ENCODE data around the gene NTF3. TPM values are rescaled to one million over a fixed set of nuclear protein-coding genes. Genes with fewer than 3 reads are reported as not detected.

Gene NTF3
- total RNA-seq, 2 donors from 2014 or later: 0.71 to 4.1 TPM

DNA sequence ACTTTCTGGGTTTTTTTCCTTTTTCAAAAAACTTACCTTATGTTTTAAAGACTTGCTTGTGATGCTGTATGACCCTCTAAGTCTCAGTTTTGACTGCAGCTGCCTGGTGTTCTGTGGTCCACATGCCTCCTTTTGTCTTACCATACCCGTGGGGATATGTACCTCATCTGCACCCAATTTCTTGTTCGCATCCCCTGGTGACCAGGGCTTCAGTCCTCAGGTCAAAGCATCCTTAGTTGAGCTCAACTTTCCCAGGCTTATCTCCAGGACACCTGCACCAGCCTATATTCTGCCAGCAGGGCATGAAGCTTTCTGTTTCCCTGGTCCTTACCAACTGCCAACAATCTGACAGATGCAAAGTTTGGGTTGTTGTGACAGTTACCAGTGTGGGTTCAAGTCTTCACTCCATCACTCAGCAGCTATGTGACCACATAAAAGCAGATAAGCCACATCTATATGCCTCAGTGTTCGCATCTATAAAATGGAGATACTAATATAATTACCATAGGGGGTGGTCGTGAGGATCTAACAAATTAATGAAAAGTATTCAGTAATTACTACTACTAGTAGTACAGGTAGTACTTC is 94.0 kb downstream of the NTF3 start:
- WGBS, 2 experiments (ENCODE audit: insufficient coverage in 1 of 2, insufficient read length in 1 of 2): 80 to 94% methylated on average over 1 to 2 of the region's 4 CpGs
- Mint-ChIP-seq H3K9me3 (no peaks in the 10 kb centered on the region), H3K36me3 (ENCODE audit: low read depth) (no peaks in the 10 kb centered on the region), H3K27me3 (ENCODE audit: insufficient read depth) (peaks cover 10% of the 10 kb centered on the region), H3K4me3 (no peak overlapping the region), H3K27ac (no peak overlapping the region), H3K4me1 (no peaks in the 10 kb centered on the region)
- H3K4me1 ChIP-seq (ENCODE audit: control insufficient read depth, insufficient read depth, low read length): no peaks in the 10 kb centered on the region
- TF ChIP-seq, protein P1, sequence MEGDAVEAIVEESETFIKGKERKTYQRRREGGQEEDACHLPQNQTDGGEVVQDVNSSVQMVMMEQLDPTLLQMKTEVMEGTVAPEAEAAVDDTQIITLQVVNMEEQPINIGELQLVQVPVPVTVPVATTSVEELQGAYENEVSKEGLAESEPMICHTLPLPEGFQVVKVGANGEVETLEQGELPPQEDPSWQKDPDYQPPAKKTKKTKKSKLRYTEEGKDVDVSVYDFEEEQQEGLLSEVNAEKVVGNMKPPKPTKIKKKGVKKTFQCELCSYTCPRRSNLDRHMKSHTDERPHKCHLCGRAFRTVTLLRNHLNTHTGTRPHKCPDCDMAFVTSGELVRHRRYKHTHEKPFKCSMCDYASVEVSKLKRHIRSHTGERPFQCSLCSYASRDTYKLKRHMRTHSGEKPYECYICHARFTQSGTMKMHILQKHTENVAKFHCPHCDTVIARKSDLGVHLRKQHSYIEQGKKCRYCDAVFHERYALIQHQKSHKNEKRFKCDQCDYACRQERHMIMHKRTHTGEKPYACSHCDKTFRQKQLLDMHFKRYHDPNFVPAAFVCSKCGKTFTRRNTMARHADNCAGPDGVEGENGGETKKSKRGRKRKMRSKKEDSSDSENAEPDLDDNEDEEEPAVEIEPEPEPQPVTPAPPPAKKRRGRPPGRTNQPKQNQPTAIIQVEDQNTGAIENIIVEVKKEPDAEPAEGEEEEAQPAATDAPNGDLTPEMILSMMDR (conservative IDR thresholded peaks at IDR 0.05): peak; percentile 42
- H3K27ac ChIP-seq (ENCODE audit: low read depth, low read length): no peak overlapping the region
- no peaks in the 10 kb centered on the region for H3K9me3 ChIP-seq (ENCODE audit: control insufficient read depth, low read length)
- no peaks in the 10 kb centered on the region for H3K27me3 ChIP-seq (ENCODE audit: control insufficient read depth, insufficient read depth, low read length, poor library complexity, severe bottlenecking)
- DNase-seq: peak; percentile 29
- no peaks in the 10 kb centered on the region for H3K36me3 ChIP-seq (ENCODE audit: control insufficient read depth, insufficient read depth, low read length)
- no peak overlapping the region for H3K9ac ChIP-seq (ENCODE audit: extremely low read depth, low read length, poor library complexity, severe bottlenecking)
- no peak overlapping the region for H3K4me3 ChIP-seq (ENCODE audit: low read length)

DNA sequence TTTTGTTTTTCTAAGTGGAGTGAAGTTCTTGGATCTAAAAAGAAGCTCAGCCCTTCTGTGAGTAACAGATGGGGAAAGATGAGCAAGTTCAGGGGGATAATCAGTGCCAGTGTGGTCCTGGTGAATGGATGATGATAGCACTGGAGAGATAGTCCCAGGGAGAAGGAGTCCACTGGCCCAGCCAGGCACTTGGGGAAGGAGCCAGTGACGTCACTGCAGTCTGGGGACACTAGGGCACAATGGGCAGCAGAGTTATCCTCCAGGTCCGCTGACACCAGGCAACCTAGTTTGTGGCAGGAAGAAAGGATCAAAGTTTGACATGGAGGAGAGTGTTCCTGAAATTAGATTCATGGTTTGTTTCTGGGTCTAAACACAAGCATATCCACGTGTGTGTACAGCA is 101.5 kb downstream of the NTF3 start:
- peak; percentile 30 for DNase-seq
- Mint-ChIP-seq H3K36me3 (ENCODE audit: low read depth) (no peaks in the 10 kb centered on the region), H3K27ac (no peak overlapping the region), H3K4me3 (no peak overlapping the region), H3K27me3 (ENCODE audit: insufficient read depth) (peaks cover 32% of the 10 kb centered on the region), H3K9me3 (peaks cover under 1% of the 10 kb centered on the region), H3K4me1 (peaks cover 16% of the 10 kb centered on the region)
- Histone ChIP-seq H3K9me3 (ENCODE audit: control insufficient read depth, low read length) (no peaks in the 10 kb centered on the region), H3K9ac (ENCODE audit: extremely low read depth, low read length, poor library complexity, severe bottlenecking) (no peak overlapping the region), H3K27ac (ENCODE audit: low read depth, low read length) (no peak overlapping the region), H3K27me3 (ENCODE audit: control insufficient read depth, insufficient read depth, low read length, poor library complexity, severe bottlenecking) (no peaks in the 10 kb centered on the region), H3K4me1 (ENCODE audit: control insufficient read depth, insufficient read depth, low read length) (no peaks in the 10 kb centered on the region), H3K4me3 (ENCODE audit: low read length) (no peak overlapping the region), H3K36me3 (ENCODE audit: control insufficient read depth, insufficient read depth, low read length) (no peaks in the 10 kb centered on the region)
- 50 to 60% methylated on average over 2 to 3 of the region's 3 CpGs for WGBS, 2 experiments (ENCODE audit: insufficient coverage in 1 of 2, insufficient read length in 1 of 2)
- TF ChIP-seq, protein P1 (conservative IDR thresholded peaks at IDR 0.05): no peak

DNA sequence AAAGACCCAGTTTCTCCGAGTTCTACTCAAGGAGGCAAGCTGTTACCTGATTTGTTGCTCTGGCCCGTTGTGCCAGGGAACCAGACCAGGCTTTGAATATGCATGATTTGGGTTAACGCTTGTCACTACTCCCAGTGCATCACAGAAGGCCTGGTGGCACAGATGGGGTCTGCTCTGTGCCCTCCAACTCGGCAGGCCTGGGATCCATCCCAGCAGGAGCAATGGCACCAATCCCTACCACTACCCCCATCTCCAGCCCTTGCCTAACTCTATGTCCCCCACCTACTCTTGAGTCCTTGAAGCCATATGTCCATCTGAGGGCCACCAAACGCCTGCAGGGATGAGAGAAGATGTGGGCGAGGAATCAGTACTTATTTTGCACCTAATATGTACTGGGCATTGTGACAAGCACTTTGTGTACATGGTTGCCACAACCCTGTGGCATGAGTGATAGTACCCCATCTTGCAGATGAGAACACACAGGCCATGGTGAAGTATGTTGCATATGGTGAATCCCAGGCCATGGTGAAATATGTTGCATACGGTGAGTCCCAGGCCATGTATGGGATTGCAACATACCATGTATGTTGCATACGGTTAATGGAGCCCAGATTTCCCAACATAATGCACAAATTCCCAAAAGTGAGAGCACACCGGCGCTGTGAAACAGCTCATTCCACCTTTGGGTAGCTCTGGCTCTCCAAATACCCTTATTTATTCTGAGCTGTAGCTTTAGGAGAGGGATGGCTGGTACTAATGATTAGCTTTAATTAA is 102.7 kb downstream of the NTF3 start:
- TF ChIP-seq, protein P1 (conservative IDR thresholded peaks at IDR 0.05): no peak
- H3K4me3 Mint-ChIP-seq: no peak overlapping the region
- peaks cover 2% of the 10 kb centered on the region for H3K9me3 Mint-ChIP-seq
- peak; percentile 12 for DNase-seq
- WGBS, 2 experiments (ENCODE audit: insufficient coverage in 1 of 2, insufficient read length in 1 of 2): 89 to 91% methylated on average over 6 to 10 of the region's 10 CpGs
- H3K4me3 ChIP-seq (ENCODE audit: low read length): no peak overlapping the region
- H3K4me1 ChIP-seq (ENCODE audit: control insufficient read depth, insufficient read depth, low read length): no peaks in the 10 kb centered on the region
- H3K9me3 ChIP-seq (ENCODE audit: control insufficient read depth, low read length): no peaks in the 10 kb centered on the region
- peaks cover 16% of the 10 kb centered on the region for H3K4me1 Mint-ChIP-seq
- H3K9ac ChIP-seq (ENCODE audit: extremely low read depth, low read length, poor library complexity, severe bottlenecking): no peak overlapping the region
- H3K36me3 ChIP-seq (ENCODE audit: control insufficient read depth, insufficient read depth, low read length): no peaks in the 10 kb centered on the region
- H3K27ac ChIP-seq (ENCODE audit: low read depth, low read length): no peak overlapping the region
- no peaks in the 10 kb centered on the region for H3K36me3 Mint-ChIP-seq (ENCODE audit: low read depth)
- H3K27me3 Mint-ChIP-seq (ENCODE audit: insufficient read depth): peaks cover 45% of the 10 kb centered on the region
- H3K27ac Mint-ChIP-seq: no peak overlapping the region
- no peaks in the 10 kb centered on the region for H3K27me3 ChIP-seq (ENCODE audit: control insufficient read depth, insufficient read depth, low read length, poor library complexity, severe bottlenecking)
